Endothelial cell of umbilical vein (primary cell): ENCODE results near the gene ENOPH1. TPM values are rescaled to one million over a fixed set of nuclear protein-coding genes. Genes with fewer than 3 reads are reported as not detected.

Experiments
- BruUV-seq: library from RNA; stranded (reverse); fragments of 400-500 nt; replicated peaks from 2 replicates; lab custom pipeline; 2021; lab: Mats Ljungman, UMichigan
- CTCF ChIA-PET: fragments of 300-600, 350-600 bp; sonication (Branson Sonifier 250); formaldehyde crosslinking; loops from one replicate; lab custom pipeline; 2021; ENCODE audit warnings: antibody characterized with exemption, inconsistent platforms; lab: Charles Lee
- POLR2A ChIA-PET: fragments of 300-600, 350-600 bp; sonication (Branson Sonifier 250); formaldehyde crosslinking; loops from one replicate; lab custom pipeline; 2021; ENCODE audit warnings: antibody characterized with exemption, inconsistent platforms; lab: Charles Lee
- DNase-seq: peaks from one replicate; pipeline ENCODE4 v3.0.0-alpha.2; 2011; ENCODE audit warnings: low read depth, low spot score
- FAIRE-seq: peaks from 2 replicates; lab custom pipeline; 2011; peaks lifted over from hg19 to GRCh38; lab: Jason Lieb, UNC
- H2AFZ ChIP-seq: 2 replicates; pipeline ENCODE4 v1.6.0; 2012; ENCODE audit warnings: low read depth, low read length, control low read depth, inconsistent platforms
- H3K27ac ChIP-seq: 2 replicates; pipeline ENCODE4 v1.5.1; 2011; ENCODE audit warnings: low read depth, mild to moderate bottlenecking, control low read depth, low read length, moderate library complexity; ENCODE audit not compliant: insufficient read depth
- H3K27me3 ChIP-seq, 2 experiments: 2 replicates each; pipeline versions ENCODE4 v1.6.0 to v1.6.1; 2011; ENCODE audit warnings: low read length in 2 of 2, mixed read lengths in 1 of 2; ENCODE audit not compliant: control insufficient read depth in 2 of 2, insufficient read depth in 2 of 2
- H3K36me3 ChIP-seq, 2 experiments: 2 replicates in 1 of 2; 3 replicates in 1 of 2; pipeline ENCODE4 v1.5.1; 2011; ENCODE audit warnings: low read length in 2 of 2, mild to moderate bottlenecking in 1 of 2, moderate library complexity in 1 of 2; ENCODE audit not compliant: control insufficient read depth in 2 of 2, insufficient read depth in 2 of 2; ENCODE audit errors: extremely low read depth in 1 of 2
- H3K4me1 ChIP-seq: 3 replicates; pipeline ENCODE4 v1.5.1; 2011; ENCODE audit warnings: mild to moderate bottlenecking, low read length; ENCODE audit not compliant: control insufficient read depth, insufficient read depth; ENCODE audit errors: extremely low read depth
- H3K4me2 ChIP-seq: 2 replicates; pipeline ENCODE4 v1.6.1; 2011; ENCODE audit warnings: low read length, control low read depth, mixed read lengths; ENCODE audit not compliant: insufficient read depth
- H3K4me3 ChIP-seq, 3 experiments: fragments of 200-600 bp in 1 of 3; sonication (generic), shearing (Covaris generic) in 1 of 3; replicated peaks in 1 of 3; 2 replicates each; pipeline ENCODE4 v1.5.1; 2011 to 2016; ENCODE audit warnings: control low read depth in 3 of 3, low read length in 3 of 3, mild to moderate bottlenecking in 2 of 3, inconsistent platforms in 1 of 3, low read depth in 1 of 3, moderate library complexity in 1 of 3; ENCODE audit not compliant: insufficient read depth in 1 of 3
- H3K79me2 ChIP-seq: 2 replicates; pipeline ENCODE4 v1.6.0; 2012; ENCODE audit warnings: low read length, inconsistent platforms; ENCODE audit not compliant: control insufficient read depth, insufficient read depth
- H3K9ac ChIP-seq: replicated peaks from 2 replicates; pipeline ENCODE3; 2011; ENCODE audit warnings: low read length, control low read depth; ENCODE audit not compliant: insufficient read depth; ENCODE audit errors: extremely low read depth
- H3K9me1 ChIP-seq: replicated peaks from 3 replicates; pipeline ENCODE4 v1.6.0; 2011; ENCODE audit warnings: mild to moderate bottlenecking, low read length; ENCODE audit not compliant: control insufficient read depth, insufficient read depth; ENCODE audit errors: extremely low read depth
- H3K9me3 ChIP-seq: replicated peaks from 2 replicates; pipeline ENCODE4 v1.5.1; 2012; ENCODE audit warnings: low read length, inconsistent platforms; ENCODE audit not compliant: control insufficient read depth, insufficient read depth
- H4K20me1 ChIP-seq: replicated peaks from 2 replicates; pipeline ENCODE3; 2011; ENCODE audit warnings: mild to moderate bottlenecking, low read length; ENCODE audit not compliant: control insufficient read depth, insufficient read depth; ENCODE audit errors: extremely low read depth
- CTCF ChIP-seq, 2 donors: IDR thresholded peaks; 1 replicate in 1 of 2; 2 replicates in 1 of 2; pipeline ENCODE4 v1.5.1; 2011; ENCODE audit warnings: low read length in 2 of 2, mild to moderate bottlenecking in 2 of 2, moderate library complexity in 2 of 2, control low read depth in 1 of 2, inconsistent platforms in 1 of 2, low read depth in 1 of 2; ENCODE audit not compliant: insufficient read depth in 1 of 2; ENCODE audit errors: extremely low read depth in 1 of 2
- EZH2 ChIP-seq: IDR thresholded peaks from 2 replicates; pipeline ENCODE4 v1.6.1; 2012; ENCODE audit warnings: borderline replicate concordance, low read depth, mild to moderate bottlenecking, moderate library complexity, low read length, inconsistent platforms; ENCODE audit not compliant: severe bottlenecking
- FOS ChIP-seq: IDR thresholded peaks from 2 replicates; pipeline ENCODE4 v1.6.1; 2011; ENCODE audit warnings: mild to moderate bottlenecking, low read length, moderate library complexity, borderline replicate concordance; ENCODE audit not compliant: insufficient read depth
- GATA2 ChIP-seq: IDR thresholded peaks from 2 replicates; pipeline ENCODE4 v1.7.0; 2011; ENCODE audit warnings: low read depth, mild to moderate bottlenecking, moderate library complexity, mixed read lengths, low read length; ENCODE audit not compliant: insufficient read length, insufficient read depth
- JUN ChIP-seq: IDR thresholded peaks from 2 replicates; pipeline ENCODE4 v1.6.1; 2011; ENCODE audit warnings: borderline replicate concordance, low read depth; ENCODE audit not compliant: insufficient read length, insufficient read depth
- MAX ChIP-seq: IDR thresholded peaks from 2 replicates; pipeline ENCODE4 v1.6.1; 2011; ENCODE audit not compliant: insufficient read depth, insufficient read length
- MYC ChIP-seq: IDR thresholded peaks from one replicate; pipeline ENCODE4 v1.6.1; 2011; ENCODE audit warnings: mild to moderate bottlenecking, low read depth, low read length
- dilution Hi-C: fragments of 300-500 bp; cut with MboI; formaldehyde crosslinking; loops from one replicate; pipeline ENCODE4 v1.15.0; 2019; ENCODE audit warnings: low sequenced_read_pairs; ENCODE audit not compliant: extremely low pct_ligation_motif_present
- intact Hi-C: fragments of 100-400 bp; cut with micrococcal nuclease; formaldehyde crosslinking; loops from one replicate; pipeline ENCODE4 v1.10.0; 2022
- polyA plus RNA-seq, 4 experiments: library from polyadenylated mRNA; depleted of rRNA in 3 of 4; stranded (reverse) in 3 of 4; unstranded in 1 of 4; fragments of >200 nt; gene quantifications; 2 replicates each; pipeline versions ENCODE4 v1.2.1 to v1.2.3, GENCODE V29; 2011 to 2012; ENCODE audit warnings: missing spikeins in 1 of 4
- total RNA-seq: library from RNA; stranded (reverse); gene quantifications from 2 replicates; pipeline ENCODE4 v1.2.3, GENCODE V29; 2021

ENOPH1 gene
- total and polyA plus RNA-seq, 2 donors (not counting 3 experiments of a cell fraction or from before 2014, with no cell fraction given), result 11.1 to 35.0 TPM

- POLR2A ChIA-PET, result interaction anchor here (0.9 kb wide), 1 partner anchor 58 kb away, joined by 4 read pairs; the partner anchor contains the start of gene HNRNPD
- BruUV-seq, result no TSS peak
- Histone ChIP-seq H3K9me3 (no peaks in the 10 kb centered on the region), H3K4me3 (peak overlapping the region in 1 of 3 experiments; percentile 100), H3K27me3 (no peaks in the 10 kb centered on the region), H3K4me1 (peaks cover 15% of the 10 kb centered on the region), H3K27ac (no peak overlapping the region), H4K20me1 (peaks cover 16% of the 10 kb centered on the region), H3K4me2 (peak overlapping the region; percentile 70), H2AFZ (no peak overlapping the region), H3K79me2 (peaks cover 87% of the 10 kb centered on the region), H3K36me3 (peaks cover 2 to 11% of the 10 kb centered on the region in 2 experiments), H3K9me1 (peaks cover 3% of the 10 kb centered on the region), H3K9ac (no peak overlapping the region)
- CTCF ChIA-PET, result interaction anchor here (1.2 to 1.4 kb wide), 2 partner anchors 30 to 307 kb away, joined by 3 to 12 read pairs; no protein-coding TSS in a partner anchor
- dilution Hi-C loops, result no loop called here
- no peak for TF ChIP-seq CTCF (IDR thresholded peaks at IDR 0.05; ENCODE audit: extremely low read depth in 1 of 2, insufficient read depth in 1 of 2, low read depth in 1 of 2, low read length in 2 of 2)
- no peak for TF ChIP-seq GATA2
- TF ChIP-seq EZH2, result no peak
- TF ChIP-seq FOS, result no peak
- no peak for TF ChIP-seq MAX
- no peak for TF ChIP-seq MYC
- TF ChIP-seq JUN, result no peak
- DNase-seq, result no peak
- intact Hi-C loops, result loop anchor here (5.0 kb wide), 1 partner anchor 580 kb away; the partner anchor contains the start of gene LIN54
- FAIRE-seq, result no peak
Measured at GRCh38 chr4:82431831-82432230, 1.4 kb downstream of the ENOPH1 start.
